ENCODE results near the gene CHCT1. TPM values are rescaled to one million over a fixed set of nuclear protein-coding genes. Genes with fewer than 3 reads are reported as not detected.
"Not testable (repeated sequence)": the region's sequence is repeated elsewhere in the genome, so short reads cannot be mapped to it uniquely, and the experiment has no call there.

CHCT1 gene
- total RNA-seq, 1 experiment from 2014 or later: not detected

DNA sequence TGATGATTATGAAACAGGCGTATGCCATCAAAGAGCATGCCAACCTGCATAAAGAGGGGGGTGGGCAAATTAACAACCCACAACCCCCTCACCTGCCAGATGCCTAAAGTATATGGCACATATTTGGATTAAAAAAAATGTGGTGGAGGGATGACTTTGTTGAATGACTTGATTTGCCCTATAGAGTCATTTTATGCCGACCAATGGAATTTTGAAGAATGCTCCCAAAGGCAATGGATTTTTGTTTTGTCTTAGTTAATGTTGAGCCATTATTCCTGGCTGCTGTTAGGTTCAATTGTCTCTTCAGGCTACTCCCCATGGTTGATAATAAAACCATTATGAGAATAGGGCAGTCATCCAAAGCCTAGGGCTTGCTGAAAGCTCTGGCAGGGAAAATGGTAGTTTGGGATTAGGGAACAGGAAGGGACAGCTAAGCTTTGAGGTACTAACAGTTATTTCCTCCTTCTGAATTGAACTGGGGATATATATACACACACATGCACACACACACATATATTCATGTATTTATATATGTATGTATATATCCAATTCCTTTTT is 5.8 kb upstream of the CHCT1 start:
- peaks cover 3% of the 10 kb centered on the region; the same call in 1 of the 2 replicates for H3K4me1 ChIP-seq (ENCODE audit: control insufficient read depth, insufficient read depth, low read length)
- in situ Hi-C loops (cut with HindIII; ENCODE audit: low pct_unique_long_range_greater_than_20kb, low sequenced_read_pairs): no loop called here
- no peak for DNase-seq (ENCODE audit: low read depth, low spot score)
- ChIA-PET POLR2A (no interaction called here), CTCF (no interaction called here)
- no peak for ATAC-seq
- intact Hi-C loops (cut with micrococcal nuclease; ENCODE audit: unreplicated experiment): no loop called here
- BruUV-seq (replicated peaks): no TSS peak
- H3K36me3 ChIP-seq (ENCODE audit: control insufficient read depth, insufficient read depth, low read length): no peaks in the 10 kb centered on the region
- H3K9me3 ChIP-seq (ENCODE audit: control insufficient read depth, insufficient read depth, low read depth, low read length): no peaks in the 10 kb centered on the region
- no peak overlapping the region for H3K4me3 ChIP-seq (ENCODE audit: low read depth in 2 of 2, low read length in 2 of 2)
- H3K27ac ChIP-seq (ENCODE audit: low read length): no peak overlapping the region
- TF ChIP-seq SIN3A (IDR thresholded peaks at IDR 0.05; ENCODE audit: borderline replicate concordance, insufficient read depth, low read depth, low read length) (no peak), TCF7L2 (IDR thresholded peaks at IDR 0.05; ENCODE audit: low read depth, low read length) (no peak), POLR2AphosphoS5 (IDR thresholded peaks at IDR 0.05; ENCODE audit: low read depth, low read length) (no peak)
- TF ChIP-seq, protein P1, sequence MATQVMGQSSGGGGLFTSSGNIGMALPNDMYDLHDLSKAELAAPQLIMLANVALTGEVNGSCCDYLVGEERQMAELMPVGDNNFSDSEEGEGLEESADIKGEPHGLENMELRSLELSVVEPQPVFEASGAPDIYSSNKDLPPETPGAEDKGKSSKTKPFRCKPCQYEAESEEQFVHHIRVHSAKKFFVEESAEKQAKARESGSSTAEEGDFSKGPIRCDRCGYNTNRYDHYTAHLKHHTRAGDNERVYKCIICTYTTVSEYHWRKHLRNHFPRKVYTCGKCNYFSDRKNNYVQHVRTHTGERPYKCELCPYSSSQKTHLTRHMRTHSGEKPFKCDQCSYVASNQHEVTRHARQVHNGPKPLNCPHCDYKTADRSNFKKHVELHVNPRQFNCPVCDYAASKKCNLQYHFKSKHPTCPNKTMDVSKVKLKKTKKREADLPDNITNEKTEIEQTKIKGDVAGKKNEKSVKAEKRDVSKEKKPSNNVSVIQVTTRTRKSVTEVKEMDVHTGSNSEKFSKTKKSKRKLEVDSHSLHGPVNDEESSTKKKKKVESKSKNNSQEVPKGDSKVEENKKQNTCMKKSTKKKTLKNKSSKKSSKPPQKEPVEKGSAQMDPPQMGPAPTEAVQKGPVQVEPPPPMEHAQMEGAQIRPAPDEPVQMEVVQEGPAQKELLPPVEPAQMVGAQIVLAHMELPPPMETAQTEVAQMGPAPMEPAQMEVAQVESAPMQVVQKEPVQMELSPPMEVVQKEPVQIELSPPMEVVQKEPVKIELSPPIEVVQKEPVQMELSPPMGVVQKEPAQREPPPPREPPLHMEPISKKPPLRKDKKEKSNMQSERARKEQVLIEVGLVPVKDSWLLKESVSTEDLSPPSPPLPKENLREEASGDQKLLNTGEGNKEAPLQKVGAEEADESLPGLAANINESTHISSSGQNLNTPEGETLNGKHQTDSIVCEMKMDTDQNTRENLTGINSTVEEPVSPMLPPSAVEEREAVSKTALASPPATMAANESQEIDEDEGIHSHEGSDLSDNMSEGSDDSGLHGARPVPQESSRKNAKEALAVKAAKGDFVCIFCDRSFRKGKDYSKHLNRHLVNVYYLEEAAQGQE (IDR thresholded peaks at IDR 0.05; ENCODE audit: insufficient read depth in 1 of 2, low read depth in 2 of 2, low read length in 1 of 2): no peak
- TF ChIP-seq, protein P2, sequence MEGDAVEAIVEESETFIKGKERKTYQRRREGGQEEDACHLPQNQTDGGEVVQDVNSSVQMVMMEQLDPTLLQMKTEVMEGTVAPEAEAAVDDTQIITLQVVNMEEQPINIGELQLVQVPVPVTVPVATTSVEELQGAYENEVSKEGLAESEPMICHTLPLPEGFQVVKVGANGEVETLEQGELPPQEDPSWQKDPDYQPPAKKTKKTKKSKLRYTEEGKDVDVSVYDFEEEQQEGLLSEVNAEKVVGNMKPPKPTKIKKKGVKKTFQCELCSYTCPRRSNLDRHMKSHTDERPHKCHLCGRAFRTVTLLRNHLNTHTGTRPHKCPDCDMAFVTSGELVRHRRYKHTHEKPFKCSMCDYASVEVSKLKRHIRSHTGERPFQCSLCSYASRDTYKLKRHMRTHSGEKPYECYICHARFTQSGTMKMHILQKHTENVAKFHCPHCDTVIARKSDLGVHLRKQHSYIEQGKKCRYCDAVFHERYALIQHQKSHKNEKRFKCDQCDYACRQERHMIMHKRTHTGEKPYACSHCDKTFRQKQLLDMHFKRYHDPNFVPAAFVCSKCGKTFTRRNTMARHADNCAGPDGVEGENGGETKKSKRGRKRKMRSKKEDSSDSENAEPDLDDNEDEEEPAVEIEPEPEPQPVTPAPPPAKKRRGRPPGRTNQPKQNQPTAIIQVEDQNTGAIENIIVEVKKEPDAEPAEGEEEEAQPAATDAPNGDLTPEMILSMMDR (IDR thresholded peaks at IDR 0.05): no peak
- H3K27me3 ChIP-seq (ENCODE audit: control insufficient read depth, insufficient read depth, low read length): no peaks in the 10 kb centered on the region

- H3K27me3 ChIP-seq (ENCODE audit: control insufficient read depth, insufficient read depth, low read length); H3K9me3 ChIP-seq (ENCODE audit: control insufficient read depth, insufficient read depth, low read depth, low read length); H3K27ac ChIP-seq (ENCODE audit: low read length); DNase-seq (ENCODE audit: low read depth, low spot score); H3K4me1 ChIP-seq (ENCODE audit: control insufficient read depth, insufficient read depth, low read length); ATAC-seq; H3K4me3 ChIP-seq (ENCODE audit: low read depth in 2 of 2, low read length in 2 of 2); BruUV-seq (replicated peaks); POLR2A ChIA-PET; in situ Hi-C loops (cut with HindIII; ENCODE audit: low pct_unique_long_range_greater_than_20kb, low sequenced_read_pairs); H3K36me3 ChIP-seq (ENCODE audit: control insufficient read depth, insufficient read depth, low read length); intact Hi-C loops (cut with micrococcal nuclease; ENCODE audit: unreplicated experiment): not testable (repeated sequence)
- CTCF ChIA-PET: interaction anchor here (0.6 kb wide), 1 partner anchor 9 kb away, joined by 3 read pairs; no protein-coding TSS in a partner anchor
Observed at GRCh38 chr17:60419003-60419402, 3.3 kb upstream of the CHCT1 start.

DNA sequence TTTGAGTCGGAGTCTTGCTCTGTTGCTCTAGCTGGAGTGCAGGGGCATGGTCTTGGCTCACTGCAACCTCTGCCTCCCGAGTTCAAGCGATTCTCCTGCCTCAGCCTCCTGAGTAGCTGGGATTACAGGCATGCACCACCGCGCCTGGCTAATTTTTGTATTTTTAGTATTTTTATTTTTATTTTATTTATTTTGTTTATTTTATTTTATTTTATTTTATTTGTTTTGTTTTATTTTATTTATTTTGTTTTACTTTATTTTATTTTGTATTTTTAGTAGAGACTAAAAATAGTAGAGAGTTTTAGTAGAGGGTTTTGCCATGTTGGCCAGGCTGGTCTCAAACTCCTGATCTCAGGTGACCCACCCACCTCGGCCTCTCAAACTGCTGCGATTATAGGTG is 2.4 kb upstream of the CHCT1 start:
- H3K4me3 ChIP-seq (ENCODE audit: low read depth in 2 of 2, low read length in 2 of 2); POLR2A ChIA-PET; H3K36me3 ChIP-seq (ENCODE audit: control insufficient read depth, insufficient read depth, low read length); H3K27me3 ChIP-seq (ENCODE audit: control insufficient read depth, insufficient read depth, low read length); BruUV-seq (replicated peaks); in situ Hi-C loops (cut with HindIII; ENCODE audit: low pct_unique_long_range_greater_than_20kb, low sequenced_read_pairs); H3K4me1 ChIP-seq (ENCODE audit: control insufficient read depth, insufficient read depth, low read length); H3K27ac ChIP-seq (ENCODE audit: low read length); H3K9me3 ChIP-seq (ENCODE audit: control insufficient read depth, insufficient read depth, low read depth, low read length); CTCF ChIA-PET; ATAC-seq; DNase-seq (ENCODE audit: low read depth, low spot score): not testable (repeated sequence)
- intact Hi-C loops (cut with micrococcal nuclease; ENCODE audit: unreplicated experiment): loop anchor here (10.0 kb wide), 1 partner anchor 315 kb away; no protein-coding TSS in a partner anchor

Data from Panc1 (cell line).